Measurements from ENCODE around the gene BEX4. TPM values are rescaled to one million over a fixed set of nuclear protein-coding genes. Genes with fewer than 3 reads are reported as not detected.
"Not testable (repeated sequence)": the region's sequence is repeated elsewhere in the genome, so short reads cannot be mapped to it uniquely, and the experiment has no call there.

The BEX4 gene
- polyA plus RNA-seq (2011; rRNA removed) (14.4 and 21.1 TPM in 2 replicates), polyA minus RNA-seq (2011; rRNA and poly(A)+ RNA removed) (3.3 TPM in 2 replicates)

DNA sequence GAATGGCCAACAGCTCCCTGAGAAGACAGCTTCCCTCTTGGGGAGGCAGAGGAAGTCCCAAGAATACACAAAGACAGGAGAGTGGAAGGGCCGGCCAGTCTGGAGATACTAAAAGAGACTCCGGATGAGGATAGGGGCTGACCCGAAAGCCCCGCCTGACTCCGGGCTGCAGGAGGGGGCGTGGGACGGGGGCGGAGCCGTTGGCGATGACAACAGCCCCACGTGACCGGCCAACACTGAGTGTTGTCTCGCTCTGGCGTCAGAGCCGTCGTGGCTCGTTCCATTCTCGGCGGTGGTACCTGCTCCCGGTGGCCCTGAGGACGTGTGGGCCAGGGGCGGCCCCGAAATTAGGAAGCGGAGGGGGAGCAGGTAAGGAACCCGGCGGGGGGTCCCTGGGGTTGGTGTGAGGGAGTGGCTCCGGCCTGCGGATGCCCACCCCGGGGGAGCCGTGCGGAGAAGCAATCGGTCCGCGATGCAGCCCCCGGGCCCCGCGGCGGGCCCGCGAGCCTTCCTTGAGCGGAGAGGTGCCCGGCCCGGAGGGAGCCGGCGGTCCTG lies at the start of gene BEX4:
Gene BEX4, plus strand, starts transcription at position 239 of the 555 bp plus-strand sequence. CDS start 1,046 bp downstream, outside the sequence.
- H3K27ac ChIP-seq (ENCODE audit: low read depth, low read length), result no peak within 1 kb of the TSS
- peaks cover 8% of the 10 kb centered on the region for H3K27me3 ChIP-seq (ENCODE audit: control insufficient read depth, insufficient read depth, low read length)
- CTCF ChIA-PET, result interaction anchor here (0.6 to 1.0 kb wide), 3 partner anchors 38 to 250 kb away, joined by 4 to 5 read pairs (median 5); no protein-coding TSS in a partner anchor
- no peaks in the 10 kb centered on the region for H3K9me3 ChIP-seq (ENCODE audit: control insufficient read depth, insufficient read depth, low read length)
- DNase-seq (ENCODE audit: low read depth, low spot score), result no peak
- no peak for TF ChIP-seq CTCF (IDR thresholded peaks at IDR 0.05; ENCODE audit: low read depth, low read length)
- POLR2A ChIA-PET, result interaction anchor here (0.6 kb wide), 1 partner anchor 10 kb away, joined by 3 read pairs; no protein-coding TSS in a partner anchor
- H3K4me3 ChIP-seq (ENCODE audit: low read depth, low read length), result peak within 1 kb of the TSS; percentile 59

GRCh38 chrX:103170216-103170615 lies 44.7 kb upstream of the BEX4 start:
- ChIA-PET CTCF (interaction anchor here (0.7 kb wide), 1 partner anchor 219 kb away, joined by 4 read pairs; no protein-coding TSS in a partner anchor), POLR2A (no interaction called here)
- Histone ChIP-seq H3K4me3 (ENCODE audit: low read depth, low read length) (no peak overlapping the region), H3K9me3 (ENCODE audit: control insufficient read depth, insufficient read depth, low read length) (no peaks in the 10 kb centered on the region), H3K27me3 (ENCODE audit: control insufficient read depth, insufficient read depth, low read length) (no peaks in the 10 kb centered on the region), H3K27ac (ENCODE audit: low read depth, low read length) (no peak overlapping the region)
- no peak for TF ChIP-seq CTCF (IDR thresholded peaks at IDR 0.05; ENCODE audit: low read depth, low read length)
- no peak for DNase-seq (ENCODE audit: low read depth, low spot score)

GRCh38 chrX:103171353-103171752 lies 43.6 kb upstream of the BEX4 start:
- POLR2A ChIA-PET, result no interaction called here
- H3K9me3 ChIP-seq (ENCODE audit: control insufficient read depth, insufficient read depth, low read length), result no peaks in the 10 kb centered on the region
- DNase-seq (ENCODE audit: low read depth, low spot score), result no peak
- H3K27ac ChIP-seq (ENCODE audit: low read depth, low read length), result no peak overlapping the region
- CTCF ChIA-PET, result no interaction called here
- no peak for TF ChIP-seq CTCF (IDR thresholded peaks at IDR 0.05; ENCODE audit: low read depth, low read length)
- no peaks in the 10 kb centered on the region for H3K27me3 ChIP-seq (ENCODE audit: control insufficient read depth, insufficient read depth, low read length)
- no peak overlapping the region for H3K4me3 ChIP-seq (ENCODE audit: low read depth, low read length)

DNA sequence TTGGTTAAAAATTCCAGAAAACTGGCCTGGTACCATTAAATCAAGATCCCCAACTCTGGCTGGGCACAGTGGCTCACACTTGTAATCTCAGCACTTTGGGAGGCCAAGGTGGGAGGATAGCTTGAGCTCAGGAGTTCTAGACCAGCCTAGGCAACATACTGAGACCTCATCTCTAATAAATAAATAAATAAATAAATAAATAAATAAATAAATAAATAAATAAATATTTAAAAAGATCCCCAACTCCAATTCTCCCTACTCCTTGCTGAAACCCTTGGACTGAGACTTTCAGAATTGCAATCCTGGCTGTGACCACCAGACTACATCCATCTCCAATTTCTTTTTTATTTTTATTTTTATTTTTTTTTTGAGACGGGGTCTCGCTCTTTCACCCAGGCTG lies 39.7 kb upstream of the BEX4 start:
- H3K27ac ChIP-seq (ENCODE audit: low read depth, low read length); H3K4me3 ChIP-seq (ENCODE audit: low read depth, low read length); POLR2A ChIA-PET; H3K9me3 ChIP-seq (ENCODE audit: control insufficient read depth, insufficient read depth, low read length); DNase-seq (ENCODE audit: low read depth, low spot score); H3K27me3 ChIP-seq (ENCODE audit: control insufficient read depth, insufficient read depth, low read length): not testable (repeated sequence)
- CTCF ChIA-PET, result interaction anchor here (0.7 to 5.1 kb wide), 4 partner anchors 30 to 226 kb away, joined by 3 to 56 read pairs (median 6); no protein-coding TSS in a partner anchor

GRCh38 chrX:103175944-103176753 lies 38.8 kb upstream of the BEX4 start:
- CTCF ChIA-PET, result interaction anchor here (0.6 to 5.1 kb wide), 11 partner anchors 8 to 288 kb away, joined by 3 to 56 read pairs (median 3); no protein-coding TSS in a partner anchor
- H3K4me3 ChIP-seq (ENCODE audit: low read depth, low read length), result peak overlapping the region; percentile 17; the same call in 1 of the 2 replicates
- no peak for DNase-seq (ENCODE audit: low read depth, low spot score)

More at GRCh38 chrX:103175944-103176753, 38.8 kb upstream of the BEX4 start:
- H3K9me3 ChIP-seq (ENCODE audit: control insufficient read depth, insufficient read depth, low read length), result no peaks in the 10 kb centered on the region
- no peaks in the 10 kb centered on the region for H3K27me3 ChIP-seq (ENCODE audit: control insufficient read depth, insufficient read depth, low read length)
- POLR2A ChIA-PET, result no interaction called here
- TF ChIP-seq CTCF (IDR thresholded peaks at IDR 0.05; ENCODE audit: low read depth, low read length), result peak; percentile 72
- H3K27ac ChIP-seq (ENCODE audit: low read depth, low read length), result no peak overlapping the region

Data from AG04450 (cell line).